SK-N-MC (cell line): Measurements from ENCODE around the gene TUBB4B.

Source experiments
- EZH2 ChIP-seq: fragments of 200-600 bp; sonication (generic); IDR thresholded peaks from one replicate; pipeline ENCODE4 v1.6.1; 2017; ENCODE audit warnings: antibody characterized with exemption
- FOXP2 ChIP-seq: optimal IDR thresholded peaks from 2 replicates; pipeline ENCODE3; 2011; ENCODE audit warnings: mild to moderate bottlenecking, moderate library complexity; ENCODE audit not compliant: insufficient read depth; ENCODE audit errors: extremely low read length, control extremely low read depth
- POLR2AphosphoS5 ChIP-seq: IDR thresholded peaks from 2 replicates; pipeline ENCODE4 v1.6.1; 2012; ENCODE audit warnings: mild to moderate bottlenecking, low read depth, low read length, borderline replicate concordance

DNA sequence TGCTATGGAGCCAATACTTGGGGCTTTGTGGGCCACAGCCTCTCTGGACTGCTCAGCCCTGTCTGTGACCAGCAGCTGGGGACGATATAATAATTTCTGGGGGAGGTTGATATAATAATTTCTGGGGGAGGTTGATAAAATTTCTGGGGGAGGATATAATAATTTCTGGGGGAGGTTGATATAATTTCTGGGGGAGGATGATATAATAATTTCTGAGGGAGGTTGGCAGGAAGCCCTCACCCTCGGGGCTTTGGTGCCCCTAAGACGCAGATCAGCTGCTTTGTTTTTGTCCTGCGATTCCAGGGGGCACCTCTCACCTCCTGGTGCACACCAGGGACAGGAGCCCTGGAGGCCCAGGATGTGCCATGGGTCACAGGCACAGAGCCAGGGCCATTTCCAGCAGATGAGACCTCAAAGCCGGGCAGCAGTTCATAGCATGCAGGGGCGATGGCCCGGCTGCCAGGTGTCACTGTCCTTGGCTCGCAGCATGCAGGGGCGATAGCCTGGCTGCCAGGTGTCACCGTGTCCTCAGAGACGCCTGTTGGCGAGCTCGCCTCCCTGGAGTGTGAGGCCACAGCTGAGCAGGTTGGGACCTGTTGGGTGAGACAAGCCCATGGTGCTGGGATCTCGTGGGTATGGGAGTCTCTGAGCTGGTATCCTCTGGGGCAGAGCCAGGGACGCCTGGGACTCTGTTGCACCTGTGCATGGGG, 32.7 kb downstream of the TUBB4B start:
- TF ChIP-seq POLR2AphosphoS5, result no peak
- TF ChIP-seq EZH2, result no peak
- no peak for TF ChIP-seq FOXP2
